ENCODE measurements around the gene FHL2. TPM values are rescaled to one million over a fixed set of nuclear protein-coding genes. Genes with fewer than 3 reads are reported as not detected.
A peak's percentile ranks its signal among the peaks of the same experiment; 100 is the strongest.

FHL2 gene
- total RNA-seq, 1 donor from 2014 or later: 18.5 TPM

GRCh38 chr2:105381101-105381668, 17.7 kb downstream of the FHL2 start:
- Mint-ChIP-seq H3K4me1 (ENCODE audit: unreplicated experiment) (peaks cover 9% of the 10 kb centered on the region), H3K4me3 (ENCODE audit: unreplicated experiment) (no peak overlapping the region), H3K27ac (ENCODE audit: unreplicated experiment) (peak overlapping the region; percentile 63), H3K27me3 (ENCODE audit: unreplicated experiment) (peaks cover 2% of the 10 kb centered on the region), H3K36me3 (ENCODE audit: low read depth, unreplicated experiment) (peaks cover 12% of the 10 kb centered on the region), H3K9me3 (ENCODE audit: unreplicated experiment) (no peaks in the 10 kb centered on the region)
- TF ChIP-seq CTCF (IDR thresholded peaks at IDR 0.05; ENCODE audit: unreplicated experiment): no peak
- no peak for DNase-seq (ENCODE audit: low spot score)

- DNase-seq (ENCODE audit: low spot score): no peak
- no peak overlapping the region for H3K27ac Mint-ChIP-seq (ENCODE audit: unreplicated experiment)
- H3K9me3 Mint-ChIP-seq (ENCODE audit: unreplicated experiment): no peaks in the 10 kb centered on the region
- TF ChIP-seq CTCF (IDR thresholded peaks at IDR 0.05; ENCODE audit: unreplicated experiment): no peak
- H3K4me1 Mint-ChIP-seq (ENCODE audit: unreplicated experiment): peaks cover 9% of the 10 kb centered on the region
- H3K27me3 Mint-ChIP-seq (ENCODE audit: unreplicated experiment): peaks cover 2% of the 10 kb centered on the region
- H3K36me3 Mint-ChIP-seq (ENCODE audit: low read depth, unreplicated experiment): peaks cover 9% of the 10 kb centered on the region
- no peak overlapping the region for H3K4me3 Mint-ChIP-seq (ENCODE audit: unreplicated experiment)
These were observed 18.3 kb downstream of the FHL2 start for GRCh38 chr2:105380432-105381100.

- no peak for DNase-seq (ENCODE audit: low spot score)
- H3K27ac Mint-ChIP-seq (ENCODE audit: unreplicated experiment): no peak overlapping the region
These were observed 19.1 kb downstream of the FHL2 start for GRCh38 chr2:105379741-105380186.

GRCh38 chr2:105378921-105379383, 19.9 kb downstream of the FHL2 start:
- no peaks in the 10 kb centered on the region for H3K9me3 Mint-ChIP-seq (ENCODE audit: unreplicated experiment)
- no peak overlapping the region for H3K4me3 Mint-ChIP-seq (ENCODE audit: unreplicated experiment)
- no peak for DNase-seq (ENCODE audit: low spot score)
- no peak overlapping the region for H3K27ac Mint-ChIP-seq (ENCODE audit: unreplicated experiment)
- H3K27me3 Mint-ChIP-seq (ENCODE audit: unreplicated experiment): peaks cover 2% of the 10 kb centered on the region
- TF ChIP-seq CTCF (IDR thresholded peaks at IDR 0.05; ENCODE audit: unreplicated experiment): no peak
- peaks cover 9% of the 10 kb centered on the region for H3K4me1 Mint-ChIP-seq (ENCODE audit: unreplicated experiment)
- peaks cover 5% of the 10 kb centered on the region for H3K36me3 Mint-ChIP-seq (ENCODE audit: low read depth, unreplicated experiment)

More at GRCh38 chr2:105379741-105380186, 19.1 kb downstream of the FHL2 start:
- TF ChIP-seq CTCF (IDR thresholded peaks at IDR 0.05; ENCODE audit: unreplicated experiment): no peak
- Mint-ChIP-seq H3K27me3 (ENCODE audit: unreplicated experiment) (peaks cover 2% of the 10 kb centered on the region), H3K9me3 (ENCODE audit: unreplicated experiment) (no peaks in the 10 kb centered on the region), H3K4me3 (ENCODE audit: unreplicated experiment) (no peak overlapping the region), H3K4me1 (ENCODE audit: unreplicated experiment) (peaks cover 9% of the 10 kb centered on the region), H3K36me3 (ENCODE audit: low read depth, unreplicated experiment) (peaks cover 5% of the 10 kb centered on the region)

- Mint-ChIP-seq H3K27ac (ENCODE audit: unreplicated experiment) (no peak overlapping the region), H3K4me1 (ENCODE audit: unreplicated experiment) (peaks cover 9% of the 10 kb centered on the region), H3K9me3 (ENCODE audit: unreplicated experiment) (no peaks in the 10 kb centered on the region)
These were observed 20.5 kb downstream of the FHL2 start for GRCh38 chr2:105378276-105378840.

More at GRCh38 chr2:105378276-105378840, 20.5 kb downstream of the FHL2 start:
- H3K4me3 Mint-ChIP-seq (ENCODE audit: unreplicated experiment): no peak overlapping the region
- no peak for TF ChIP-seq CTCF (IDR thresholded peaks at IDR 0.05; ENCODE audit: unreplicated experiment)
- H3K27me3 Mint-ChIP-seq (ENCODE audit: unreplicated experiment): peaks cover 2% of the 10 kb centered on the region
- DNase-seq (ENCODE audit: low spot score): no peak
- peaks cover 10% of the 10 kb centered on the region for H3K36me3 Mint-ChIP-seq (ENCODE audit: low read depth, unreplicated experiment)
